NCI-H345 treated with DMSO at 0.1 percent for 48 hours (cell line): Measurements from ENCODE around the gene XPO6.

Experiments used
- DNase-seq: peaks from one replicate; lab custom pipeline; 2025; ENCODE audit not compliant: unreplicated experiment; lab: John Stamatoyannopoulos, UW

XPO6 gene

GRCh38 chr16:28208824-28209223, 2.9 kb downstream of the XPO6 start:
- DNase-seq, result no peak

DNA sequence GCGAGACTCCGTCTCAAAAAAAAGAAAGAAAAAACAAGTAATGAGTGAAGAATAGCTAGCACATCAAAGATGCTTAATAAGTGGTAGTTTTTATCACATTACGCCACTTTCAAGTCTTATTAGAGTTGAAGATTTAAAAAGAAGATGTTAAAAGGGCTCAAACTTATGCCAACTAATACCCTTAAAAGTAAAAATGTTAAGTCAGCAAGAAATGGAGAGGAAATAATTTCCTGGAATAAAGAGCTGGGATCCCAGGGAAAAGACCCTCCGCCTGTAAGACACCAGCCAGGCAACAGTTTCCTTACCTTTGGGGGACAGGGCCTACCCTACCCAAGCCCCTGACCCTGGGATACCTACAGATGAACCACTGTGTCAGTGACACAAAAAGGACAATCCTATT, 3.6 kb downstream of the XPO6 start:
- no peak for DNase-seq

DNA sequence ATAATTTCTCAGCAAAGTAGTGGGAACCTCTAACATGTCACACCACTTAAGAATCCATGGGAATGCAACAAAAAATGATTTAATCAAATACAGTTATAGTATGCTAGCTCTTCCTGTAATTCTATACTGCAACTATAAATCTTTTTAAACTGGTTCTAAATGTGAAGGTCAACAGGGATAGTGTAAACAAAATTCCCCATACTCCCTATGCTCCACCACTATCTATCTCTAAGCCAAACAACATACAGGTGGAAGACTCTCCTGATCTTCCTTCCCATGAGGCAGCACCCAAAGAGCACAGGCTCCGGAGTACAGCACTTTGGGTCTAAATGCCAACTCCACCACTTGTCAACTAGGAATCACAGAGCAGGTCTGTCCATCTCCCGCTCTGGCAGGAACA, 4.4 kb downstream of the XPO6 start:
- DNase-seq, result no peak

DNA sequence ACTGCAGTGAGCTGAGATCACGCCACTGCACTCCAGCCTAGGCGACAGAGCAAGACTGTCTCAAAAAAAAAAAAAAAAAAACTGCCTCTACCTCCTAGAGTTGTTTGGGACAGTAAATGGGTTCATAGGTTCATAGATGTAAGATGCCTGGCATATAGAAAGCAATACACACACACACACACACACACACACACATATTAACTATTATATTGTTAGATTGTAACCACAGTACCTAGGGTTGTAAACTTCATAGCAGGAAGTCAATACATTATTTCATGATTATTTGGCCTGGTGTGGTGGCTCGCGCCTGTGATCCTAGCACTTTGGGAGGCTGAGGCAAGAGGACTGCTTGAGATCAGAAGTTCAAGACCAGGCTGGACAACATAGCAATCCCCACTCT, 5.8 kb downstream of the XPO6 start:
- no peak for DNase-seq

DNA sequence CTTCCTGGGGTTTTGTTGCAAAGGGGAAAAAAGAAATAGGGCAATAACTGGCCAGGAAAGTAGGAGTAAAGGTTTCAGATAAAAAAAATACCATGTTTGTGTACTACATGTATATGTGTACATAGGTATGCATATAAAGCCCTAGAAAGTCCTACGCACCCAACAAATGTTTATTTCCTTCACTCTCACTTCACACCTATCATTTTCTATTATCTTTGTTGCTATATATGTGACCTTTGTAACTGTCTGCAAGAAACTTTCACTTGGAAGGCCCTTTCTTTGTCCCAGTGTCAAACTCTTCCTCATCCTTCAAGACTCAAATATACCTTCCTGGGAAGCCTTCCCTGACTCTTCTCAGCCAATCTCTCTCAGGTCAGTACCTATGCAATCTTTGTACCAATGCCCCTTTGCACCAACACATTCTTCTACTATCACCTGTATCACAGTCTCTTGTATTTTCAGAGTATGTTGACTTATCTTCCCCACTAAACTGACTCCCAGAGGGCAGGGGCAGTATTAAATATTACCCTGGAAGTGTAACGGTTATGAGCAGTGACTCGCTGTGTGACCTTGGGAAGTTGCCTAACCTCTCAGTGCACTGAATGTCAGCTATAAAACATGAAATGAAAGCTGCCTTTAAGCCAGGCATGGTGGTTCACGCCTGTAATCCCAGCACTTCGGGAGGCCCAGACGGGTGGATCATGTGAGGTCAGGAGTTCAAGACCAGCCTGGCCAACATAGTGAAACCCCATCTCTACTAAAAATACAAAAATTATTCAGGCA, 6.5 kb downstream of the XPO6 start:
- DNase-seq, result no peak

- DNase-seq, result no peak
Measured at GRCh38 chr16:28204622-28205021, 7.1 kb downstream of the XPO6 start.

- no peak for DNase-seq
Measured at GRCh38 chr16:28204204-28204603, 7.6 kb downstream of the XPO6 start.

DNA sequence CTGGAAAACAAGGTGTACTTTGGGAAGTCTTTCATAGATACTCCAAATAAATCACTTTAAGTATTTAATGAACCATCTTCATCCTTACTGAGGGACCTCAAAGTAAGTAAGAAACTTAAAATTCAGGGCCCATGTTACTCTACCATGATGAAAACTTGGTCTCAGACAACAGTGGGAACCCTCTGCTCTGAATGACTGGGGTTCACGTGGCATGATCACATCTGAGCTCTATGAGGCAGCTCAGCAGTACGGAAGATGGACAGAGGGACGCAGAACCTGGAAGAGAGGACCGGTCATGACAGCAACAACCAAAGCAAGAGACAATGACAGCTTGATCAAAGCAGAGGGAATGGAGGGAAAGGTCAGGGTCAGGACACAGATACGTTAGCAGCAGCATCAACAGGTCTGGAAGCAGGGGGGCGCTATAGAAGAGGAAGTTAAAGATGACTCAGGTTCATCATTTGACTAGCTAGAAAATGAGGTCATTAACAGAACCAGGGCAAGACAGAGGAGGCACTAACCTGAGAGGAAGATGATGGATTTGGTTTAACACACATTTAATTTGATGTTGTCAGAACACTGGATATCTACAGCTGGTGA, 9.5 kb downstream of the XPO6 start:
- DNase-seq, result no peak

GRCh38 chr16:28200661-28201060, 11.1 kb downstream of the XPO6 start:
- no peak for DNase-seq

GRCh38 chr16:28196387-28196987, 15.3 kb downstream of the XPO6 start:
- DNase-seq, result no peak

- DNase-seq, result no peak
Measured at GRCh38 chr16:28195859-28196258, 15.9 kb downstream of the XPO6 start.

DNA sequence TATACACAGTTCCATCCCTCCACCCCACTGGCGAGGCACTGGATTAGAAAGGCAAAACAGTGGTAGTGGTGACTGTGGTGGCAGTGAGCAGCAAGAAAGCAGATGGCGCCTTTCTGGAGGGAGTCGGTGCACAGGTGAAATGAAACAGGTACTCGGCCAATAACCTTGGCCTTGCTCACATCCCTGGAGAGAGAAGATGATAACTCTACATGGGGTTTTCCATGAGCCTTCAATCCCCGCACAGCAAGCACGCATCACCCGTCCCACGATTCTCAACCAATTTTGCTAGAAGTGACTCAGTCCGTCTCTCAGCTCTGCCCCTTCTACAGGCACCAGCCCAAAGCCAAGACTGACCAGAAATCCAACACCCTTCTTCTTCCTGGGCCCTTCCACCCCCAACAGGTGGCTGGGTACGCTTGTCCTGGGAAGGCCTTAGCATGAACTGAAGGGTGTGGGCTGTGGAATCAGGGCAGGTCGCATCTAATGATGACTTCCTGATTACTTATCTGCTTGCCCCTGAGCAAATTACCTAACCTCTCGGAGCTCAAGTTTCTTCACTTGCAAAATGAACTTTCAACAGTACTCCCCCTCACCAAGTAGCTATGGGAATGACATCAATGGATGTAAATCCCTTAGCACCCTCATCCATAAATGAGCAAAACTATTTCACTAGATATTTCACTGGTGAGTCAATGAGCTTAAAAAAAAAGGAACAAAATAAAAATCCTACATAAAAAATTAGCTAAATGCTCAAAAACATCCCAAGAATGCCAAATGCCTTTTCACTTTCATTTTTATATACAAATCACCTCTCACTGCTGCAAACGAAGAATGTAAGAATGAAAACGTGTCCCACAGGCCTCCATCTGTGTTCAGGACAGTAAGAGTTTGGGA, 18.0 kb downstream of the XPO6 start:
- DNase-seq, result no peak

DNA sequence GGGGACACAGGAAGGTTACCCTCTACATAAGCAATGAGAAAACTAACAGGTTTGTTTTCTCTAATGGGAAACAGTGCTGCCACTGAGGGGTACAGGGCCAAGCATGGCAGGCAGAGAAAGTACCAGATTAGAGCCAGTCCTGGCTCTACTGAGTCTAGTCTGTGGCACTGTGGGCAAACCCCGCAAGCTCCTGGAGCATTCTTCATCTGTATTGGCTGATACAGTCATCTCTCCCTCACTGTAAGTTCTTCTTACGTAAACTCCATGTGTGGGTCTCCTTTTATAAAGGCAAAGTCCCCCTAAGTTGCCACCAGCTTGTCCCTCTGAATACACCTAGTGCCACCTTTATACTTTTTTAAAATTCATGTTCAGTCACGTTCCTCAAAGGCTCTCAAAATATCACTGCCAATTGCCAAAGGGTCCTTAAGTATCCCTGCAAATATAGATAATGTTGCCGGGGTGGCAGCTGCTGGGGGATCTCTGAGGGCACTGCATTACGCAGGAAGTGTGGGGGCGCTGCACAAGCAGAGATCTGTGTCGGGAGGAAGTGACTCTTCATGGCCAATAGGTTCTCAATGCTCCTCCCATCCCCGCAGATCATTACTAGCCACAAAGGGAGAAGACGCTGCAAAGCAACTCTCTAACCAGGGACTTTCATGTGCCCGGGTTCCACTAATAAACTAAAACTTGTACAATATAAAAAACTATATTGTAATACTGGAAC, 18.8 kb downstream of the XPO6 start:
- no peak for DNase-seq

GRCh38 chr16:28191364-28191960, 20.3 kb downstream of the XPO6 start:
- no peak for DNase-seq

GRCh38 chr16:28189245-28189644, 22.5 kb downstream of the XPO6 start:
- no peak for DNase-seq

DNA sequence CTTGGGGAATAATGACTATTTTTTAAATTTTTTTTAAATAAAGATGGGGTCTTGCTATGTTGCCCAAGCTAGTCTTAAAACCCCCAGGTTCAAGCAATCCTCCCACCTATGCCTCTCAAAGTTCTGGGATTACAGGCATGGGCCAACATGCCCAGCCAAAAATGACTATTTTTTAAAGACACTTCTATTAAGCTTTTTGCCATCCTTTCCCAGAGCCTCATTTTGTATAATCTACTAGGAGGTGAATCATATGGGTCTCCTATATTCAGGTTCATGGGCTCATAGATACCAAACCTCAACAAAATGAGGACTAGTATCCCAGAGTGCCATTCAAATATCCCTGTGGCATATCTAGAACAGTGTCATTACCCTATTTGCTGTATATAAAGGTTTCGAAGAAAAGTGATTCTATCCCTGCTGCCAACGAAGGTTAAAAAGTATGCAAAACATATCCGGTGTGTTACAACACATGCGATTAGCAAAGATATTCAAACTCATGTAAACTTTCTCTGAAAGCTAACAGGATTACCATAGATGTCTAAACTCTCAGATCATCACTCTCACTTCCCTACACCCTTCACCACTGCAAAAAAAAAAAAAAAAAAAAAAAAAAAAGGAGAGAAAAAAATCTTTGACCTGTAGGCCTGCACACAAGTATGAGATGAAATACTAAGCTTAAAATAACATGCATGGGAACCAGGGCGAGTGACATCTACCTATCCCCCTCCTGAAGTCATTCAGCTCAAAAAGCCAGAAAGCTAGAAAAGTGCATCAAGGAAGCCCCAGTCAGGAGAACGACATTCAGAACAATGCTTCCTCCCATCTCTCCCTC, 23.5 kb downstream of the XPO6 start:
- DNase-seq, result no peak

GRCh38 chr16:28187595-28188004, 24.2 kb downstream of the XPO6 start:
- no peak for DNase-seq

- no peak for DNase-seq
Measured at GRCh38 chr16:28186752-28187151, 25.0 kb downstream of the XPO6 start.

GRCh38 chr16:28185696-28186095, 26.1 kb downstream of the XPO6 start:
- no peak for DNase-seq

DNA sequence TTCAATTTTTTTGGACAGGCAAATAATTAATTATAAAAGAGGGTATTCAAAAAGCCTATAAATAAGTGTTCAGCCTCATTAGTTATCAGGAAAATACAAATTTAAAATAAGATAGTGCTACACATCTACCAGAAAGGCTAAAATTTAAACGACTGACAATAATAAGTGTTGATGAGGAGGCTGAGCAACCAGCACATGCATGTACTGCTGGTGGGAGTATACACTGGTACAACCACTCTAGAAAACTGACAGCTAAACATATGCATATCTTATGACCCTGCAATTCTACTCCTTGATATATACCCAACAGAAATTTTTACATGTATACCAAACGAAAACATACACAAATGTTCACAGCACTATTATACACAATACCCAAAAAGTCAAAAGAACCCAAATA, 27.1 kb downstream of the XPO6 start:
- DNase-seq, result no peak
